B cell (primary cell): ENCODE data around the gene PLBD2. TPM values are rescaled to one million over a fixed set of nuclear protein-coding genes. Genes with fewer than 3 reads are reported as not detected.

Experiments
- ATAC-seq: fragments of 200-7000 bp; cut with Tn5 transposase; one replicate; pipeline ENCODE4 v1.10.0; 2021; ENCODE audit warnings: low read depth, mild to moderate bottlenecking, moderate number of reproducible peaks, moderate library complexity
- CTCF ChIA-PET: fragments of 350-600 bp; sonication (Branson Sonifier 250); formaldehyde crosslinking; loops from one replicate; lab custom pipeline; 2021; ENCODE audit warnings: antibody characterized with exemption, inconsistent platforms; lab: Charles Lee
- POLR2A ChIA-PET: fragments of 350-600 bp; sonication (Branson Sonifier 250); formaldehyde crosslinking; loops from one replicate; lab custom pipeline; 2021; ENCODE audit warnings: antibody characterized with exemption; lab: Charles Lee
- DNase-seq: peaks from one replicate; pipeline ENCODE4 v3.0.0; 2013
- H2AFZ ChIP-seq: 2 replicates; pipeline ENCODE4 v1.6.1; 2012; ENCODE audit warnings: mild to moderate bottlenecking, low read depth, low read length; ENCODE audit not compliant: insufficient read depth, poor library complexity, severe bottlenecking
- H3K27ac ChIP-seq, 2 donors: 1 replicate in 1 of 2; 2 replicates in 1 of 2; pipeline ENCODE4 v1.5.1; 2012 to 2013; ENCODE audit warnings: low read length in 2 of 2, mild to moderate bottlenecking in 2 of 2, moderate library complexity in 1 of 2
- H3K27me3 ChIP-seq, 4 experiments: fragments of 200-600 bp in 1 of 4; sonication (generic) in 1 of 4; replicated peaks in 1 of 4; 1 replicate in 2 of 4; 2 replicates in 2 of 4; pipeline versions ENCODE4 v1.6.1 to v1.7.0; 2013 to 2016; ENCODE audit warnings: low read length in 3 of 4, mild to moderate bottlenecking in 2 of 4, mixed read lengths in 1 of 4, moderate library complexity in 1 of 4; ENCODE audit not compliant: insufficient read depth in 4 of 4, control insufficient read depth in 3 of 4; ENCODE audit errors: control extremely low read depth in 1 of 4
- H3K36me3 ChIP-seq, 2 experiments: replicated peaks in 1 of 2; 1 replicate in 1 of 2; 2 replicates in 1 of 2; pipeline versions ENCODE4 v1.6.1 to v1.7.1; 2013; ENCODE audit warnings: low read length in 1 of 2; ENCODE audit not compliant: insufficient read depth in 2 of 2, control insufficient read depth in 1 of 2; ENCODE audit errors: control extremely low read depth in 1 of 2, extremely low read depth in 1 of 2
- H3K4me1 ChIP-seq, 2 donors: fragments of 200-600 bp in 1 of 2; sonication (generic) in 1 of 2; 1 replicate in 1 of 2; 2 replicates in 1 of 2; pipeline versions ENCODE4 v1.5.1 to v1.6.1; 2013 to 2017; ENCODE audit warnings: low read length in 2 of 2; ENCODE audit not compliant: control insufficient read depth in 2 of 2, insufficient read depth in 2 of 2
- H3K4me2 ChIP-seq: replicated peaks from 2 replicates; pipeline ENCODE3; 2012; ENCODE audit warnings: mild to moderate bottlenecking, low read depth, low read length; ENCODE audit not compliant: poor library complexity, severe bottlenecking
- H3K4me3 ChIP-seq, 5 experiments: fragments of 200-600 bp in 1 of 5; sonication (generic) in 1 of 5; 1 replicate in 3 of 5; 2 replicates in 2 of 5; pipeline versions ENCODE4 v1.5.1 to v1.7.0; 2011 to 2016; ENCODE audit warnings: low read length in 4 of 5, mild to moderate bottlenecking in 4 of 5, low read depth in 2 of 5, control low read depth in 1 of 5, moderate library complexity in 1 of 5; ENCODE audit not compliant: insufficient read depth in 1 of 5; ENCODE audit errors: control extremely low read depth in 1 of 5, extremely low read depth in 1 of 5
- H3K79me2 ChIP-seq: fragments of 200-600 bp; sonication (generic); one replicate; pipeline ENCODE4 v1.6.0; 2016; ENCODE audit warnings: low read length; ENCODE audit not compliant: control insufficient read depth, insufficient read depth
- H3K9ac ChIP-seq: fragments of 200-600 bp; sonication (generic); 2 replicates; pipeline ENCODE4 v1.6.1; 2017; ENCODE audit warnings: mild to moderate bottlenecking, low read length, moderate library complexity
- H3K9me3 ChIP-seq, 3 donors: one replicate each; pipeline versions ENCODE4 v1.6.1 to v1.7.1; 2013; ENCODE audit warnings: low read length in 2 of 3; ENCODE audit not compliant: control insufficient read depth in 2 of 3, insufficient read depth in 1 of 3; ENCODE audit errors: control extremely low read depth in 1 of 3
- H4K20me1 ChIP-seq: 2 replicates; pipeline ENCODE4 v1.6.0; 2012; ENCODE audit warnings: mild to moderate bottlenecking, low read length; ENCODE audit not compliant: insufficient read depth, control insufficient read depth, poor library complexity, severe bottlenecking
- H3K27ac Mint-ChIP-seq: one replicate; pipeline ENCODE4 v1.8.0; 2021; ENCODE audit warnings: mixed read lengths
- H3K27me3 Mint-ChIP-seq: one replicate; pipeline ENCODE4 v1.8.0; 2021; ENCODE audit warnings: mixed read lengths
- H3K4me1 Mint-ChIP-seq: one replicate; pipeline ENCODE4 v1.8.0; 2021; ENCODE audit warnings: mixed read lengths
- H3K4me3 Mint-ChIP-seq: one replicate; pipeline ENCODE4 v1.8.0; 2021; ENCODE audit warnings: mixed read lengths
- H3K9me3 Mint-ChIP-seq: one replicate; pipeline ENCODE4 v1.8.0; 2022; ENCODE audit warnings: mixed read lengths; ENCODE audit not compliant: insufficient read depth
- EZH2 ChIP-seq: IDR thresholded peaks from 2 replicates; pipeline ENCODE4 v1.6.1; 2012; ENCODE audit warnings: borderline replicate concordance, low read depth, mild to moderate bottlenecking, moderate library complexity, low read length; ENCODE audit not compliant: insufficient read depth, poor library complexity, severe bottlenecking
- WGBS: methylation state at CpG from one replicate; pipeline ENCODE4 v1.1.5; 2013; ENCODE audit warnings: missing lambda C conversion rate; ENCODE audit not compliant: insufficient coverage; 5-methylcytosine and 5-hydroxymethylcytosine counted together
- intact Hi-C: fragments of 100-400 bp; cut with micrococcal nuclease; formaldehyde crosslinking; loops from one replicate; pipeline ENCODE4 v1.10.0; 2022
- polyA plus RNA-seq: library from polyadenylated mRNA; depleted of rRNA; stranded (reverse); fragments of >200 nt; gene quantifications from 2 replicates; pipeline ENCODE4 v1.2.3, GENCODE V29; 2012
- total RNA-seq, 2 donors: library from RNA; stranded (reverse); fragments of 120-200 nt in 1 of 2; gene quantifications; 1 replicate in 1 of 2; 2 replicates in 1 of 2; pipeline versions ENCODE4 v1.2.3 to v1.2.4, GENCODE V29; 2013 to 2022
- TF ChIP-seq, protein P1 (sequence below): fragments of 200-600 bp; IDR thresholded peaks from one replicate; pipeline ENCODE4 v1.8.0; 2022; ENCODE audit warnings: antibody characterized with exemption, mild to moderate bottlenecking

The PLBD2 gene
- total and polyA plus RNA-seq, 2 donors (not counting 1 experiment from before 2014, with no cell fraction given) = 2.9 to 11.6 TPM

DNA sequence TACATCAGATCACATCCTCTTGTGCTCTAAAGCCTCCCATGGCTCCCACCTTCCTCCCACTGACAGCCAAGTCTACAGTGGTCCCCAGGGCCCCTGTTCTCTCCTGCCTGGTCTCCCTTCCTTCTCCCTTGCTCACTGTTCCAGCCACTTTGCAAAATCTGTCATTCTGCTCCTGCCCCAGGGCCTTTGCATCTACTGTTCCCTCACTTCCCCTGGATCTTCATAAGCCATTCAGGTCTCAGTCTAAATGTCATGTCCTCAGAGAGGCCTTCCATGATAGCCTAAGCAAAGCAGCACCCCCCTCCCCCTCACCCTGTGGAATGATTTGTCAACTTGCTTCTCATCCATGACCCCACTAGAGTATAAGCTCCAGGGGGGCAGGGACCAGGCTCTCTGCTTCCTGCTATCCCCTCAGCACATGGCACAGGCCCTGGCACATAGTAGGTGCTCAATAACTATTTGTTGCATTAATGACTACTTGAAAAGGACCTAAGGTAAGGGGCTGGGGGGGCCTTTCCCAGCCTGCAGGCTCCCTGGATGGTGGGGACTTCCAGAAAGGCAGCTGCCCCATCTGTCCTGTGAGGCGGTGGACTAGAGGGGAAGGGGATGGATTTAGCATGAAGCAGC is 28.5 kb upstream of the PLBD2 start:
- Histone ChIP-seq H4K20me1 (no peaks in the 10 kb centered on the region), H3K27me3 (no peaks in the 10 kb centered on the region), H3K9me3 (no peaks in the 10 kb centered on the region), H3K4me2 (no peak overlapping the region), H3K4me3 (no peak overlapping the region), H2AFZ (no peak overlapping the region), H3K27ac (no peak overlapping the region), H3K9ac (no peak overlapping the region), H3K4me1 (peaks cover 27 to 31% of the 10 kb centered on the region in 2 donors), H3K36me3 (peaks cover 7 to 12% of the 10 kb centered on the region in 2 experiments), H3K79me2 (peaks cover 36% of the 10 kb centered on the region)
- intact Hi-C loops = no loop called here
- ATAC-seq (no peak), DNase-seq (no peak)
- POLR2A ChIA-PET = no interaction called here
- no peaks in the 10 kb centered on the region for H3K9me3 Mint-ChIP-seq
- H3K4me3 Mint-ChIP-seq = no peak overlapping the region
- no peaks in the 10 kb centered on the region for H3K27me3 Mint-ChIP-seq
- TF ChIP-seq, protein P1, sequence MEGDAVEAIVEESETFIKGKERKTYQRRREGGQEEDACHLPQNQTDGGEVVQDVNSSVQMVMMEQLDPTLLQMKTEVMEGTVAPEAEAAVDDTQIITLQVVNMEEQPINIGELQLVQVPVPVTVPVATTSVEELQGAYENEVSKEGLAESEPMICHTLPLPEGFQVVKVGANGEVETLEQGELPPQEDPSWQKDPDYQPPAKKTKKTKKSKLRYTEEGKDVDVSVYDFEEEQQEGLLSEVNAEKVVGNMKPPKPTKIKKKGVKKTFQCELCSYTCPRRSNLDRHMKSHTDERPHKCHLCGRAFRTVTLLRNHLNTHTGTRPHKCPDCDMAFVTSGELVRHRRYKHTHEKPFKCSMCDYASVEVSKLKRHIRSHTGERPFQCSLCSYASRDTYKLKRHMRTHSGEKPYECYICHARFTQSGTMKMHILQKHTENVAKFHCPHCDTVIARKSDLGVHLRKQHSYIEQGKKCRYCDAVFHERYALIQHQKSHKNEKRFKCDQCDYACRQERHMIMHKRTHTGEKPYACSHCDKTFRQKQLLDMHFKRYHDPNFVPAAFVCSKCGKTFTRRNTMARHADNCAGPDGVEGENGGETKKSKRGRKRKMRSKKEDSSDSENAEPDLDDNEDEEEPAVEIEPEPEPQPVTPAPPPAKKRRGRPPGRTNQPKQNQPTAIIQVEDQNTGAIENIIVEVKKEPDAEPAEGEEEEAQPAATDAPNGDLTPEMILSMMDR = no peak
- TF ChIP-seq EZH2 = no peak
- H3K27ac Mint-ChIP-seq = no peak overlapping the region
- WGBS = 80% methylated on average over 1 of the region's 1 CpG
- peaks cover 36% of the 10 kb centered on the region for H3K4me1 Mint-ChIP-seq
- CTCF ChIA-PET = no interaction called here

DNA sequence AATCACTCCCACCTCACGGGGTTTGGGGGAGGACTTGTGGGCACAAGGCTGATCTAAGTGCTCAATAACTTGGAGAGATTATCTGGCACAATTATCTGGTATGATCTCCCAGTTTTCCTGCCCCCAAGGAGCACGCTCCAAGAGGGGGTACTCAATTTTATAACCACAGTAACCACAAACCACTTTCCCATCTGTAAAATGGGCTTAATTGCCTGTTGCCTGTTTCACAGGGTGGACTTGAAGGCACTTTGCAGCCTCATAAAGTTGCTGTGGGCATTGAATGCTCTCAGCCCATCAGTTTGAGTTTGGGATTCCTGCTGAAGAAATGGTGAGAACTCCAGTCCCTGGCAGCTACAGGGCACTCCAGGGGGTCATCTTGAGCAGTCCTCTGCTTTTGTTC is 27.9 kb upstream of the PLBD2 start:
- H3K4me1 ChIP-seq = peaks cover 29 to 35% of the 10 kb centered on the region in 2 donors
- Mint-ChIP-seq H3K4me1 (peaks cover 37% of the 10 kb centered on the region), H3K4me3 (no peak overlapping the region), H3K27me3 (no peaks in the 10 kb centered on the region), H3K27ac (no peak overlapping the region), H3K9me3 (no peaks in the 10 kb centered on the region)
- WGBS = 100% methylated on average over 1 of the region's 2 CpGs
- H3K27me3 ChIP-seq = no peaks in the 10 kb centered on the region
- ATAC-seq = no peak
- H3K36me3 ChIP-seq = peaks cover 7 to 12% of the 10 kb centered on the region in 2 experiments
- no peaks in the 10 kb centered on the region for H4K20me1 ChIP-seq
- H3K79me2 ChIP-seq = peaks cover 41% of the 10 kb centered on the region
- no peaks in the 10 kb centered on the region for H3K9me3 ChIP-seq
- ChIA-PET CTCF (no interaction called here), POLR2A (interaction anchor here (0.7 kb wide), 1 partner anchor 54 kb away, joined by 8 read pairs; no protein-coding TSS in a partner anchor)
- intact Hi-C loops = no loop called here
- H3K4me3 ChIP-seq = no peak overlapping the region
- no peak overlapping the region for H3K9ac ChIP-seq
- no peak overlapping the region for H2AFZ ChIP-seq
- no peak overlapping the region for H3K27ac ChIP-seq
- no peak for TF ChIP-seq EZH2
- TF ChIP-seq, protein P1 = no peak
- no peak overlapping the region for H3K4me2 ChIP-seq
- no peak for DNase-seq
